Activated T-helper 1 cell treated with anti-CD3 and anti-CD28 coated beads, Interleukin-12 subunit alpha, Interleukin-12 subunit beta, Interleukin-2, Interleukin-4 antibody, amounts not matched to agents 30 ng/mL and 10 ng/mL and 1 ng/mL, durations not matched to agents 14 hours and 24 hours and 36 hours (primary cell): ENCODE measurements around the gene GAREM1. TPM values are rescaled to one million over a fixed set of nuclear protein-coding genes. Genes with fewer than 3 reads are reported as not detected.

Experiments
- DNase-seq: peaks from one replicate; pipeline ENCODE4 v3.0.0; 2021; ENCODE audit warnings: low spot score
- H3K27ac Mint-ChIP-seq: one replicate; pipeline ENCODE4 v1.8.0; 2021; ENCODE audit warnings: mild to moderate bottlenecking, mixed read lengths
- H3K27me3 Mint-ChIP-seq: one replicate; pipeline ENCODE4 v1.8.0; 2022; ENCODE audit warnings: mild to moderate bottlenecking, moderate library complexity, mixed read lengths; ENCODE audit not compliant: insufficient read depth
- H3K36me3 Mint-ChIP-seq: one replicate; pipeline ENCODE4 v1.8.0; 2021; ENCODE audit warnings: low read depth, mixed read lengths
- H3K4me1 Mint-ChIP-seq: one replicate; pipeline ENCODE4 v1.8.0; 2021; ENCODE audit warnings: low read depth, mixed read lengths
- H3K4me3 Mint-ChIP-seq: one replicate; pipeline ENCODE4 v1.8.0; 2021; ENCODE audit warnings: mild to moderate bottlenecking, moderate library complexity, mixed read lengths
- H3K9me3 Mint-ChIP-seq: one replicate; pipeline ENCODE4 v1.8.0; 2021; ENCODE audit warnings: mixed read lengths
- intact Hi-C: fragments of 100-400 bp; cut with micrococcal nuclease; formaldehyde crosslinking; loops from one replicate; pipeline ENCODE4 v1.15.1; 2024
- total RNA-seq: library from RNA; stranded (reverse); gene quantifications from 2 replicates; pipeline ENCODE4 v1.2.3, GENCODE V29; 2022

GAREM1 gene
- total RNA-seq, 1 donor from 2014 or later: not detected

GRCh38 chr18:32473325-32473724, 2.6 kb upstream of the GAREM1 start:
- Mint-ChIP-seq H3K36me3 (no peaks in the 10 kb centered on the region), H3K9me3 (no peaks in the 10 kb centered on the region), H3K27ac (no peak overlapping the region), H3K4me3 (no peak overlapping the region), H3K4me1 (peaks cover 27% of the 10 kb centered on the region), H3K27me3 (peaks cover 63% of the 10 kb centered on the region)
- no peak for DNase-seq
- intact Hi-C loops: loop anchor here (5.0 kb wide), 2 partner anchors 201 to 531 kb away; partner anchors contain the start of gene TRAPPC8

GRCh38 chr18:32472841-32473240, 2.2 kb upstream of the GAREM1 start:
- Mint-ChIP-seq H3K4me3 (no peak overlapping the region), H3K9me3 (no peaks in the 10 kb centered on the region), H3K27ac (no peak overlapping the region), H3K36me3 (no peaks in the 10 kb centered on the region), H3K27me3 (peaks cover 62% of the 10 kb centered on the region), H3K4me1 (peaks cover 31% of the 10 kb centered on the region)
- DNase-seq: no peak
- intact Hi-C loops: loop anchor here (5.0 kb wide), 2 partner anchors 201 to 531 kb away; partner anchors contain the start of gene TRAPPC8

- no peak overlapping the region for H3K4me3 Mint-ChIP-seq
- intact Hi-C loops: loop anchor here (2.0 to 5.0 kb wide), 3 partner anchors 198 to 528 kb away; partner anchors contain the start of genes RNF125 and TRAPPC8
- H3K27me3 Mint-ChIP-seq: peaks cover 67% of the 10 kb centered on the region
- H3K27ac Mint-ChIP-seq: no peak overlapping the region
- DNase-seq: no peak
- no peaks in the 10 kb centered on the region for H3K36me3 Mint-ChIP-seq
- H3K4me1 Mint-ChIP-seq: peaks cover 31% of the 10 kb centered on the region
- no peaks in the 10 kb centered on the region for H3K9me3 Mint-ChIP-seq
These were observed 295 bp downstream of the GAREM1 start for GRCh38 chr18:32470460-32470713.

GRCh38 chr18:32469691-32470459, 807 bp downstream of the GAREM1 start:
- H3K36me3 Mint-ChIP-seq: no peaks in the 10 kb centered on the region
- intact Hi-C loops: loop anchor here (2.0 to 5.0 kb wide), 3 partner anchors 198 to 528 kb away; partner anchors contain the start of genes RNF125 and TRAPPC8
- H3K4me1 Mint-ChIP-seq: peaks cover 31% of the 10 kb centered on the region
- H3K9me3 Mint-ChIP-seq: no peaks in the 10 kb centered on the region
- DNase-seq: no peak
- H3K27me3 Mint-ChIP-seq: peaks cover 70% of the 10 kb centered on the region
- H3K27ac Mint-ChIP-seq: no peak overlapping the region
- peak overlapping the region; percentile 81 for H3K4me3 Mint-ChIP-seq

GRCh38 chr18:32469190-32469651, 1.5 kb downstream of the GAREM1 start:
- peak overlapping the region; percentile 81 for H3K4me3 Mint-ChIP-seq
- intact Hi-C loops: no loop called here
- no peak for DNase-seq

GRCh38 chr18:32468147-32468845, 2.4 kb downstream of the GAREM1 start:
- no peak for DNase-seq
- intact Hi-C loops: no loop called here
- H3K27ac Mint-ChIP-seq: no peak overlapping the region
- peaks cover 31% of the 10 kb centered on the region for H3K4me1 Mint-ChIP-seq
- no peaks in the 10 kb centered on the region for H3K36me3 Mint-ChIP-seq
- H3K27me3 Mint-ChIP-seq: peaks cover 58% of the 10 kb centered on the region
- H3K9me3 Mint-ChIP-seq: no peaks in the 10 kb centered on the region
- no peak overlapping the region for H3K4me3 Mint-ChIP-seq

More at GRCh38 chr18:32469190-32469651, 1.5 kb downstream of the GAREM1 start:
- H3K27me3 Mint-ChIP-seq: peaks cover 66% of the 10 kb centered on the region
- peaks cover 31% of the 10 kb centered on the region for H3K4me1 Mint-ChIP-seq
- no peaks in the 10 kb centered on the region for H3K9me3 Mint-ChIP-seq
- H3K36me3 Mint-ChIP-seq: no peaks in the 10 kb centered on the region
- no peak overlapping the region for H3K27ac Mint-ChIP-seq

GRCh38 chr18:32461709-32462272, 8.9 kb downstream of the GAREM1 start:
- no peaks in the 10 kb centered on the region for H3K9me3 Mint-ChIP-seq
- H3K4me1 Mint-ChIP-seq: no peaks in the 10 kb centered on the region
- no peak overlapping the region for H3K4me3 Mint-ChIP-seq
- no peak for DNase-seq
- H3K27me3 Mint-ChIP-seq: peaks cover 28% of the 10 kb centered on the region
- no peak overlapping the region for H3K27ac Mint-ChIP-seq
- intact Hi-C loops: no loop called here
- H3K36me3 Mint-ChIP-seq: no peaks in the 10 kb centered on the region

- Mint-ChIP-seq H3K9me3 (no peaks in the 10 kb centered on the region), H3K4me3 (no peak overlapping the region), H3K27me3 (peaks cover 23% of the 10 kb centered on the region), H3K4me1 (no peaks in the 10 kb centered on the region), H3K27ac (no peak overlapping the region), H3K36me3 (no peaks in the 10 kb centered on the region)
- intact Hi-C loops: no loop called here
- DNase-seq: no peak
These were observed 10.4 kb downstream of the GAREM1 start for GRCh38 chr18:32460171-32460731.

- H3K9me3 Mint-ChIP-seq: no peaks in the 10 kb centered on the region
- no peak overlapping the region for H3K4me3 Mint-ChIP-seq
- intact Hi-C loops: no loop called here
- H3K36me3 Mint-ChIP-seq: no peaks in the 10 kb centered on the region
- no peaks in the 10 kb centered on the region for H3K4me1 Mint-ChIP-seq
- H3K27ac Mint-ChIP-seq: no peak overlapping the region
- peaks cover 28% of the 10 kb centered on the region for H3K27me3 Mint-ChIP-seq
- DNase-seq: no peak
These were observed 11.2 kb downstream of the GAREM1 start for GRCh38 chr18:32459361-32460101.

- Mint-ChIP-seq H3K27ac (no peak overlapping the region), H3K4me3 (no peak overlapping the region), H3K9me3 (no peaks in the 10 kb centered on the region), H3K36me3 (no peaks in the 10 kb centered on the region), H3K4me1 (no peaks in the 10 kb centered on the region), H3K27me3 (peaks cover 27% of the 10 kb centered on the region)
- intact Hi-C loops: no loop called here
- DNase-seq: no peak
These were observed 15.3 kb downstream of the GAREM1 start for GRCh38 chr18:32455361-32455760.

GRCh38 chr18:32454593-32454992, 16.1 kb downstream of the GAREM1 start:
- intact Hi-C loops: no loop called here
- H3K27me3 Mint-ChIP-seq: peaks cover 27% of the 10 kb centered on the region
- H3K4me1 Mint-ChIP-seq: no peaks in the 10 kb centered on the region
- no peak overlapping the region for H3K4me3 Mint-ChIP-seq
- H3K36me3 Mint-ChIP-seq: no peaks in the 10 kb centered on the region
- H3K27ac Mint-ChIP-seq: no peak overlapping the region
- DNase-seq: no peak
- H3K9me3 Mint-ChIP-seq: no peaks in the 10 kb centered on the region

GRCh38 chr18:32450874-32451273, 19.8 kb downstream of the GAREM1 start:
- Mint-ChIP-seq H3K4me3 (no peak overlapping the region), H3K27me3 (peaks cover 19% of the 10 kb centered on the region), H3K9me3 (no peaks in the 10 kb centered on the region), H3K4me1 (no peaks in the 10 kb centered on the region), H3K27ac (no peak overlapping the region), H3K36me3 (no peaks in the 10 kb centered on the region)
- intact Hi-C loops: no loop called here
- no peak for DNase-seq
